Neural cell (in vitro differentiated cells): ENCODE results near the gene RSAD1.

Experiments
- CTCF ChIP-seq: fragments of 450-650 bp; IDR thresholded peaks from 2 replicates; pipeline ENCODE4 v1.5.1; 2014; ENCODE audit warnings: antibody characterized with exemption, mild to moderate bottlenecking, moderate library complexity; ENCODE audit not compliant: poor library complexity, severe bottlenecking
- EP300 ChIP-seq: fragments of 450-650 bp; conservative IDR thresholded peaks from 2 replicates; pipeline ENCODE4 v1.6.1; 2014; ENCODE audit warnings: antibody characterized with exemption, mild to moderate bottlenecking, moderate library complexity; ENCODE audit not compliant: poor library complexity, severe bottlenecking
- EZH2 ChIP-seq: fragments of 200-600, 300-800 bp; shearing (Covaris generic), sonication (generic); IDR thresholded peaks from 2 replicates; pipeline ENCODE4 v1.6.1; 2014; ENCODE audit warnings: antibody characterized with exemption, low read length, borderline replicate concordance, mild to moderate bottlenecking; ENCODE audit not compliant: insufficient read depth, poor library complexity, severe bottlenecking
- MXI1 ChIP-seq: fragments of 450-650 bp; conservative IDR thresholded peaks from 2 replicates; pipeline ENCODE4 v1.6.1; 2014; ENCODE audit warnings: antibody characterized with exemption, mild to moderate bottlenecking; ENCODE audit not compliant: poor library complexity, severe bottlenecking
- POLR2AphosphoS5 ChIP-seq: IDR thresholded peaks from 2 replicates; pipeline ENCODE4 v1.6.1; 2012
- RAD21 ChIP-seq: fragments of 450-650 bp; conservative IDR thresholded peaks from 2 replicates; pipeline ENCODE4 v1.6.1; 2014; ENCODE audit warnings: antibody characterized with exemption, mild to moderate bottlenecking, moderate library complexity
- REST ChIP-seq: IDR thresholded peaks from 2 replicates; pipeline ENCODE4 v1.6.1; 2012; ENCODE audit warnings: borderline replicate concordance
- SMC3 ChIP-seq: fragments of 450-650 bp; conservative IDR thresholded peaks from 2 replicates; pipeline ENCODE4 v1.6.1; 2014; ENCODE audit warnings: antibody characterized with exemption, mild to moderate bottlenecking, moderate library complexity; ENCODE audit not compliant: poor library complexity
- TAF1 ChIP-seq: IDR thresholded peaks from 2 replicates; pipeline ENCODE4 v1.6.1; 2012; ENCODE audit warnings: low read depth

GRCh38 chr17:50467855-50468303 is 10.8 kb upstream of the RSAD1 start:
- TF ChIP-seq CTCF (no peak), EZH2 (no peak), EP300 (no peak), MXI1 (no peak), RAD21 (no peak), POLR2AphosphoS5 (no peak), TAF1 (no peak), REST (no peak), SMC3 (no peak)
